ENCODE results near the gene KPNA2.
"Not testable (repeated sequence)": the region's sequence is repeated elsewhere in the genome, so short reads cannot be mapped to it uniquely, and the experiment has no call there.

KPNA2 gene

DNA sequence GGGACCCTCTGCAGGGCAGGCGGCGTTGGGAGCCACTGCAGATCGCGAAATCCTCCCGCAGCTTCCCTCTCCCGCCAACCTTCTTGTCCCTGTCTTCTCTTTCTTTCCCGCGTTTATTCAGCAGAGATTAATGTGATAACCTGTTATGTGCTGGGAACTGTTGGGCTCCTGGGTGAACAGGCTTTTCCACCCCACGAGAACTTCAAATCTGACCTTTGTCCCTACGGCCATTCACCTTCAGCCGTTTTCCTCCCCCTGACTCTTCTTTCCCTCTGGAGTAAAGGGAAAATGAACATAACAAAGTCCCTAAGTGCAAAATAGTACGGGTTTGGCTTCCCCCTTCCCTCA, 15.2 kb upstream of the KPNA2 start:
- no peak for DNase-seq (ENCODE audit: low read depth)

DNA sequence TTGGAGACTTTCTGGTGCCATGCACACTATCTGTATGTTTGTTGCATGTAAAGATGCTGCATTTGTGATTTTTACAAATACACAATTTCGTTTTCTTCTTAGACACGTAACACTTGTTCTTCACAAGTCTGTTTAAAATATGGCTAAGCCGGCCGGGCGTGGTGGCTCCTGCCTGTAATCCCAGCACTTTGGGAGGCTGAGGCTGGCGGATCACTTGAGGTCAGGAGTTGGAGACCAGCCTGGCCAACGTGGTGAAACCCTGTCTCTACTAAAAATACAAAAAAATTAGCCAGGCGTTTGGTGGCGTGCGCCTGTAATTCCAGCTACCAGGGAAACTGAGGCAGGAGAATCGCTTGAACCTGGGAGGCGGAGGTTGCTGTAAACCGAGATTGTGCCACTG, 14.7 kb upstream of the KPNA2 start:
- DNase-seq (ENCODE audit: low read depth), result not testable (repeated sequence)

GRCh38 chr17:68021963-68022362, 13.6 kb upstream of the KPNA2 start:
- DNase-seq (ENCODE audit: low read depth), result no peak

- not testable (repeated sequence) for DNase-seq (ENCODE audit: low read depth)
Observed at GRCh38 chr17:68022547-68022946, 13.0 kb upstream of the KPNA2 start.

- no peak for DNase-seq (ENCODE audit: low read depth)
Observed at GRCh38 chr17:68029512-68030215, 5.9 kb upstream of the KPNA2 start.

GRCh38 chr17:68033636-68034451, 1.7 kb upstream of the KPNA2 start:
- no peak for DNase-seq (ENCODE audit: low read depth)

GRCh38 chr17:68034452-68034776, 1.1 kb upstream of the KPNA2 start:
- no peak for DNase-seq (ENCODE audit: low read depth)

DNA sequence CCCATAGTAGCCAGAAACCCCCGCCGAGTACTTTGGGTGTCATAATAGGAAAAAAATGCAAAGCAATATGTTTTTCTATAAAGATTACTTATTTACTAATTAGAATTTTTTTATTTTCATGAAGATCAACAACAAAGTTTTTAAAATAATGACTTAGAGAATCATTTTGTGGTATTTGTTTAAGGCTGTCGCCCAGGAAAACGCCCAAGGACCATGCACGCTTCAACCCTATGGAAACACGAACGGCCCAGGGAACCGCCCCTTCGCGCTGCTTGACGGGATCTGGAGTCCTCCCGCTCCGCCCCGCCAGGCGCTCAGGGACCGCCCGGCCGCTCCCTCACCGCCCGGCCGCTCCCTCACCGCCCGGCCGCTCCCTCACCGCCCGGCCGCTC, 408 bp upstream of the KPNA2 start:
- peak; percentile 81 for DNase-seq (ENCODE audit: low read depth)

- DNase-seq (ENCODE audit: low read depth), result no peak
Observed at GRCh38 chr17:68036304-68037147, 991 bp downstream of the KPNA2 start.

DNA sequence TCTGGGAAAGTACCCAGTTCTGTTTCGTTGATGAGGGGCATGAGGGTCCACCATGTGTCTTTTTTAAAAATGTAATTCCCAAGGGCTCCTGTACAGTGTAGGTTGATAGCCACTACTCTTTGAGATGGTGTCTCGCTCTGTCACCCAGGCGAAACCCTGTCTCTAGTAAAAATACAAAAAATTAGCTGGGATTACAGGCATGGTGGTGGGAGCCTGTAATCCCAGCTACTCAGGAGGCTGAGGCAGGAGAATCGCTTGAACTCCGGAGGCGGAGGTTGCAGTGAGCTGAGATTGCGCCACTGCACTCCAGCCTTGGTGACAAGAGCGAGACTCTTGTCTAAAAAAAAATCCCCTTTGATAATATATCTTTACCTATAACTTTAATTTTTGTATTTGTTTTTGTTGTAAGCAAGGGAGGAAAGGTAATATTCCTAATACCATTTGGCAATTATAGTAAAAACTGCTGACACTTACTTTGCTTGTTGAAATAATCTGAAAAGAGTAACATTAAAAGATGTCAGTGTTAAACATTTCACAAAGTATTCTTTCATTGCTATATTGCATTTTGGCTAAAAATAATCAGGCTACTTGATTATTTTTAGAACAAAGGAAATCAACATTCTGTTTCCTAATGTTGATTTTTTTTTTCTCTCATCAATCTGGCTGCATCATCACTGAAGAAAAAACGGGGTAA, 11.8 kb downstream of the KPNA2 start:
- DNase-seq (ENCODE audit: low read depth), result no peak

DNA sequence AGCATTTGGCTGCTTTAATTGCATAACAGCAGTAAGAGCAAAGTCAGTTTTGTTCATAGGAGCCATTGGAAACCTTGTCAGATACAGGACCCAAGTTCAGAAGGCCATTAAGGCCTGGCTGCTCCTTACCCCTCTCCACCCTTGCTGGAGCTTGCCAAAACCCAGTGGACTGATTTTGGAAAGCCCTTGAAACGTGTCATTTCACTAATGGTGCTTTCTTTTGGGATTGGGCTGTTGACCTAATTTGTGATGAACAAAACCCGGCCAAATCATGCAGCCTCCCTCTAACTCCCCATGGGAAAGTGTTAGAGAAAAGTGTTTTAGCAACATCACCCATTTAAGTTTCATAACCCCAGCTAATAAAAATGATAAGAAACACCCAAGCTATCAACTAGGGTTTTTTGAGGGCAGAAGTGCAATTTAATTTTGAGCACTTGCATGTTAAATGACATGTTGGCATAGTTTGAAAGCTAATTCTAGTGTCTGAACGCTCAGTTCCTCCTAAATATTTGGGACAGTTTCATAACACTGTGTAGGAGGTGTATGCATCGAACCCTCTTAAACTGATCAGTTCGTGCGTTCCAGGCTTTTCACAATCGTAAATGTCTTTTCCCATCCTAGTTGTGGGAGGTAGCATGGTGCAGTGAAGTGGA, 12.5 kb downstream of the KPNA2 start:
- DNase-seq (ENCODE audit: low read depth), result not testable (repeated sequence)

DNA sequence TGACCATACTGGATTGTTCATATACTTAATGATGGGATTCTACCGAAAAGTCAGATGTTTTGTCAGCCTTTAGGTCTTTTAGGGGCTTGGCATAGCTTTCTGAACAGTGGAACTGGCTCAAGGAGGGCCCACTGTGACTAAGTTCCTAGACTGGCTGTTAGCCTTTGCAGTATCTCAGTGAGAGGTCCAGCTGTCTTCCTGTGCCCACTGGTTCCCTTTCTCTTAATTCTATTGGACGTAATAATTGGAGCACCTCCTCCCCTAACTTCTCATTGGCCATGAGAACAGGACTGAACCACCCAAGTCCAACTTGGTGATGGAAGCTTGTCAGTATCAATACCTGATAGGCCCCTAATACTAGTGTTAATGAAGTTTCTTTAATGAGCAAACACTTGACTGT, 13.5 kb downstream of the KPNA2 start:
- no peak for DNase-seq (ENCODE audit: low read depth)

DNA sequence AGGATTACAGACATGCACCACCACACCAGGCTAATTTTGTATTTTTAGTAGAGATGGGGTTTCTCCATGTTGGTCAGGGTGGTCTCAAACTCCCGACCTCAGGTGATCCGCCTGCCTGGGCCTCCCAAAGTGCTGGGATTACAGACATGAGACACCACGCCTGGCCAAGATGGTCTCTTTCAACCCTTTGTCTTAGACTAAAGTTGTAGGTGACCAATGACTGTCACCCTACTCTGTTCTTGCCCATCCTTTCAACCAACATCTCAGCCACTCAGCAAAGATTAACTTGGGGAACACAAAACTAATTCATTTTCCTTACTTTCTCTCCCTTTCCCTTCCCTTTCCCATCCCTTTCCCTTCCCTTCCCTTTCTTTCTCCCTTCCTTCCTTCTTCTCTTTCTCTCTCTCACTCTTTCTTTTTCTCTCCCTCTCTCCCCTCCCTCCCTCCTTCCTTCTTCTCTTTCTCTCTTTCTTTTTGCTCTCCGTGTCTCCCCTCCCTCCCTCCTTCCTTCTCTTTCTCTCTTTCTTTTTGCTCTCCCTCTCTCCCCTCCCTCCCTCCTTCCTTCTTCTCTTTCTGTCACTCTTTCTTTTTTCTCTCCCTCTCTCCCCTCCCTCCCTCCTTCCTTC, 14.4 kb downstream of the KPNA2 start:
- not testable (repeated sequence) for DNase-seq (ENCODE audit: low read depth)

DNA sequence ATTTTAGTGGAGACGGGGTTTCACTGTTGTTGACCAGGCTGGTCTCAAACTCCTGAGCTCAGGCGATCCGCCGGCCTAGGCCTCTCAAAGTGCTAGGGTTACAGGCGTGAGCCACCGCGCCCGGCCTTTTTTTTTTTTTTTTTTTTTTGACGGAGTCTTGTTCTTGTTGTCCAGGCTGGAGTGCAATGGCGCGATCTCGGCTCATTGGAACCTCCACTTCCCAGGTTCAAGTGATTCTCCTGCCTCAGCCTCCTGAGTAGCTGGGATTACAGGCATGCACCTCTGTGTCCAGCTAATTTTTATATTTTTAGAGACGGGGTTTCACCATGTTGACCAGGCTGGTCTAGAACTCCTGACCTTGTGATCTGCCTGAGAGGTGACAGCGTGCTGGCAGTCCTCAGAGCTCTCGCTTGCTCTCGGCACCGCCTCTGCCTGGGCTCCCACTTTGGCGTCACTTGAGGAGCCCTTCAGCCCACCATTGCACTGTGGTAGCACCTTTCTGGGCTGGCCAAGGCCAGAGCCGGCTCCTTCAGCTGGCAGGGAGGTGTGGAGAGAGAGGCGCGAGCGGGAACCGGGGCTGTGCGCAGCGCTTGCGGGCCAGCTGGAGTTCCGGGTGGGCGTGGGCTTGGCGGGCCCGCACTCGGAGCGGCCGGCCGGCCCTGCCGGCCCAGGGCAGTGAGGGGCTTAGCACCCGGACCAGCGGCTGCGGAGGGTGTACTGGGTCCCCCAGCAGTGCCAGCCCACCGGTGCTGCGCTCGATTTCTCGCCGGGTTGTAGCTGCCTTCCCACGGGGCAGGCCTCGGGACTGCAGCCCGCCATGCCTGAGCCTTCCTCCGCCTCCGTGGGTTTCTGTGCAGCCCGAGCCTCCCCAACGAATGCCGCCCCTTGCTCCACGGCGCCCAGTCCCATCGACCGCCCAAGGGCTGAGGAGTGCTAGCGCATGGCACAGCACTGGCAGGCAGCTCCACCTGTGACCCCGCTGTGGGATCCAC, 16.1 kb downstream of the KPNA2 start:
- DNase-seq (ENCODE audit: low read depth), result not testable (repeated sequence)

DNA sequence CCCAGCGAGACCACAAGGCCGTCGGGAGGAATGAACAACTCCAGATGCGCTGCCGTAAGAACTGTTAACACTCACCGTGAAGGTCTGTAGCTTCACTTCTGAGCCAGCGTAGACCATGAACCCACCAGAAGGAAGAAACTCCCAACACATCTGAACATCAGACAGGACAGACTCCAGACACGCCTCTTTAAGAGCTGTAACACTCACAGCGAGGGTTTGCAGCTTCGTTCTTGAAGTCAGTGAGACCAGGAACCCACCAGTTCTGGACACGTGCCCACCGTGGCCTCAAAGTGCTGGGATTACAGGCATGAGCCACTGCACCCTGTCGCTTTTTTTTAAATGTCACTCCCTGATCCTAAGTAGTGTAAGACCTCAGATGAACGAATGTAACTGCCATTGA, 17.3 kb downstream of the KPNA2 start:
- no peak for DNase-seq (ENCODE audit: low read depth)

- no peak for DNase-seq (ENCODE audit: low read depth)
Observed at GRCh38 chr17:68053231-68054013, 17.9 kb downstream of the KPNA2 start.

DNA sequence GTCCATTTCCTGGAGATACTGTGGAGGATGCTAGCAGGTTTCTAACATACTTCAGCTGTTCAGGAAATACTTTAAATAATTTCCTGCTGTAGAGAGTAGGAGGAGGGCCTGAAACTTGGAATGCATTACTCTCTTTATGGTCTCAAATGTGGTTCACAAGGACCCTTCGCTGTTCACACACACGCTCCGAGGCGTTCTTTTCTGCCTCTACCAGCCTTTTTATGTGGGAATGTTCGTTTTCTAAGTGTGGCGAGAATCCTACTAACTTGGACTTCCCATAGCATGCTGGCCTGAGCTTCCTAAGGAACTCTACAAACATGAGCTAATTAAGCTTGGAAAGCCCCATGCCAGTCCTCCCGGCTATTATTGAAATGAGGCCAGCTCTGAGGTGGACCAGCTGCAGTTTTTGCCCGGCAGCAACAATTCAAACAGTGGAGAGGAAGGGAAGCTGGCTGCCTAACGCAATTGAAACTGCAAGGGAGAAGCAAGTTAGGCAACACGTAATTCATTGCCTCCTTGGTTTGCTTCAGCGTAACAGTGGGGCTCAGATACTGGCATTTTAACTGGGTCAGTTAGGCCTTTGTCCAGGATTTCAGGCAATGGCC, 18.9 kb downstream of the KPNA2 start:
- DNase-seq (ENCODE audit: low read depth), result no peak

DNA sequence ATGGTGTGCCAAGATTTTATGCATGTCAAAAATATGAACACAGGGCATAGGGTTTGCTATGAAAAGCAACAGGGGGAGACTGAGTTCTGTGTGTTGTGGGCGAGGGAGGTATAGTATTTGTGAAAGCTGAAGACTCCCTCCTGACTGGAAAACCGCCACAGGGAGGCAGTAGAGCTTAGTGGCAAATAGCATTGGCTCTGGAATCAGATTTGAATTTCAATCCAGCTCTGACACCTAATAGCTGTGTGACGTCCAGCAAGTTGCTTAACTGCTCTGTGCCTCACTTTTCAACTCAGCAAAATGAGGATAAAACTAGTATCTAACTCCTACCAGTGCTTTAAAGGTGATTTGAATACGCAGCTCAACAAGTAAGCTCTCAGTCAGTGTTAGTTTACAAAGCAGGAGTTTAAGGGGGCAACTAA, 22.0 kb downstream of the KPNA2 start:
- peak; percentile 35 for DNase-seq (ENCODE audit: low read depth)

- DNase-seq (ENCODE audit: low read depth), result no peak
Observed at GRCh38 chr17:68060336-68060735, 24.8 kb downstream of the KPNA2 start.

All from activated T-cell treated with anti-CD3 and anti-CD28 coated beads for 1 hour (primary cell).